Thyroid gland (tissue), 4 donors: ENCODE results near the gene PRSS50.

Experiments used
- CTCF ChIP-seq, 6 experiments: fragments of 200-600 bp in 3 of 6; fragments of 450-650 bp in 3 of 6; sonication (generic) in 3 of 6; IDR thresholded peaks; one replicate each; pipeline ENCODE4 v1.5.1; 2016 to 2019; ENCODE audit warnings: antibody characterized with exemption in 6 of 6, mild to moderate bottlenecking in 2 of 6, inconsistent platforms in 1 of 6, moderate library complexity in 1 of 6
- POLR2A ChIP-seq, 2 donors: fragments of 450-650 bp; IDR thresholded peaks; one replicate each; pipeline ENCODE4 v1.6.1; 2017; ENCODE audit warnings: antibody characterized with exemption in 2 of 2, mild to moderate bottlenecking in 2 of 2, moderate library complexity in 1 of 2

GRCh38 chr3:46710229-46710628 lies 7.4 kb downstream of the PRSS50 start:
- TF ChIP-seq CTCF (IDR thresholded peaks at IDR 0.05): no peak
- no peak for TF ChIP-seq POLR2A (IDR thresholded peaks at IDR 0.05)
